Measurements from ENCODE around the gene ADD1. TPM values are rescaled to one million over a fixed set of nuclear protein-coding genes. Genes with fewer than 3 reads are reported as not detected.

The ADD1 gene
- polyA plus RNA-seq, 3 donors, result 76.1 to 122 (median 103) TPM

- peaks cover 98 to 99% of the 10 kb centered on the region in 2 donors for H3K36me3 ChIP-seq (replicated peaks in 1 of 2; ENCODE audit: control insufficient read depth in 1 of 2, insufficient read depth in 2 of 2, low read length in 2 of 2)
- no peak overlapping the region for H3K9ac ChIP-seq (ENCODE audit: insufficient read depth, low read length, poor library complexity, severe bottlenecking)
- Mint-ChIP-seq H3K4me3 (no peak overlapping the region), H3K27me3 (ENCODE audit: low read depth in 3 of 3) (peaks cover 0 to 2% (median 0%) of the 10 kb centered on the region in 3 donors), H3K27ac (no peak overlapping the region), H3K36me3 (peaks cover 85 to 99% of the 10 kb centered on the region in 2 donors), H3K4me1 (peaks cover 1% of the 10 kb centered on the region), H3K9me3 (peaks cover 0 to 1% (median 0%) of the 10 kb centered on the region in 7 donors)
- TF ChIP-seq CTCF (IDR thresholded peaks at IDR 0.05), result no peak
- peaks cover 100% of the 10 kb centered on the region for H4K20me1 ChIP-seq (ENCODE audit: insufficient read depth, low read length)
- no peak overlapping the region for H2AFZ ChIP-seq (ENCODE audit: insufficient read depth, low read depth, low read length, poor library complexity, severe bottlenecking)
- no peak overlapping the region for H3K4me3 ChIP-seq (replicated peaks in 1 of 3; ENCODE audit: low read depth in 2 of 3, low read length in 3 of 3)
- 98% methylated on average over 17 of the region's 17 CpGs for WGBS (ENCODE audit: insufficient coverage)
- H3K4me2 ChIP-seq (replicated peaks; ENCODE audit: extremely low read depth, low read length, poor library complexity, severe bottlenecking), result no peak overlapping the region
- H3K27ac ChIP-seq (ENCODE audit: low read depth in 1 of 2, low read length in 2 of 2), result no peak overlapping the region
- H3K27me3 ChIP-seq (ENCODE audit: control insufficient read depth in 2 of 2, insufficient read depth in 2 of 2, low read length in 2 of 2), result no peaks in the 10 kb centered on the region
- intact Hi-C loops (cut with micrococcal nuclease), result no loop called here
- DNase-seq, result no peak
- H3K4me1 ChIP-seq (ENCODE audit: control insufficient read depth in 1 of 2, insufficient read depth in 2 of 2, low read length in 2 of 2), result no peaks in the 10 kb centered on the region
- peaks cover 68% of the 10 kb centered on the region for H3K79me2 ChIP-seq (ENCODE audit: insufficient read depth, low read length)
- no peaks in the 10 kb centered on the region for H3K9me3 ChIP-seq (replicated peaks in 1 of 2; ENCODE audit: control insufficient read depth in 1 of 2, insufficient read depth in 1 of 2, low read length in 2 of 2)
Measured at GRCh38 chr4:2824836-2825381, 18.7 kb upstream of the ADD1 start.

GRCh38 chr4:2825740-2826139 lies 17.9 kb upstream of the ADD1 start:
- peaks cover 1% of the 10 kb centered on the region for H3K4me1 Mint-ChIP-seq
- peaks cover 84 to 99% of the 10 kb centered on the region in 2 donors for H3K36me3 Mint-ChIP-seq
- intact Hi-C loops (cut with micrococcal nuclease), result no loop called here
- Histone ChIP-seq H3K4me1 (ENCODE audit: control insufficient read depth in 1 of 2, insufficient read depth in 2 of 2, low read length in 2 of 2) (no peaks in the 10 kb centered on the region), H3K79me2 (ENCODE audit: insufficient read depth, low read length) (peaks cover 61% of the 10 kb centered on the region), H2AFZ (ENCODE audit: insufficient read depth, low read depth, low read length, poor library complexity, severe bottlenecking) (no peak overlapping the region), H3K4me3 (replicated peaks in 1 of 3; ENCODE audit: low read depth in 2 of 3, low read length in 3 of 3) (no peak overlapping the region), H4K20me1 (ENCODE audit: insufficient read depth, low read length) (peaks cover 100% of the 10 kb centered on the region), H3K4me2 (replicated peaks; ENCODE audit: extremely low read depth, low read length, poor library complexity, severe bottlenecking) (no peak overlapping the region), H3K9me3 (replicated peaks in 1 of 2; ENCODE audit: control insufficient read depth in 1 of 2, insufficient read depth in 1 of 2, low read length in 2 of 2) (no peaks in the 10 kb centered on the region), H3K27ac (ENCODE audit: low read depth in 1 of 2, low read length in 2 of 2) (no peak overlapping the region), H3K36me3 (replicated peaks in 1 of 2; ENCODE audit: control insufficient read depth in 1 of 2, insufficient read depth in 2 of 2, low read length in 2 of 2) (peaks cover 98 to 99% of the 10 kb centered on the region in 2 donors), H3K27me3 (ENCODE audit: control insufficient read depth in 2 of 2, insufficient read depth in 2 of 2, low read length in 2 of 2) (no peaks in the 10 kb centered on the region), H3K9ac (ENCODE audit: insufficient read depth, low read length, poor library complexity, severe bottlenecking) (no peak overlapping the region)
- peak overlapping the region in 2 of 7 donors; percentile 4 to 20 for H3K27ac Mint-ChIP-seq
- WGBS (ENCODE audit: insufficient coverage), result 97% methylated on average over 13 of the region's 13 CpGs
- peaks cover 0 to 2% (median 0%) of the 10 kb centered on the region in 3 donors for H3K27me3 Mint-ChIP-seq (ENCODE audit: low read depth in 3 of 3)
- no peak overlapping the region for H3K4me3 Mint-ChIP-seq
- no peak for DNase-seq
- TF ChIP-seq CTCF (IDR thresholded peaks at IDR 0.05), result no peak
- peaks cover 0 to 1% (median 0%) of the 10 kb centered on the region in 7 donors for H3K9me3 Mint-ChIP-seq
